ENCODE measurements around the gene SPPL2C.

The SPPL2C gene

GRCh38 chr17:45844695-45845375 is at the start of gene SPPL2C:
TSS of gene SPPL2C (plus strand) at chr17:45844881. CDS start at chr17:45844907, 26 bp downstream.
- no peak for DNase-seq

DNA sequence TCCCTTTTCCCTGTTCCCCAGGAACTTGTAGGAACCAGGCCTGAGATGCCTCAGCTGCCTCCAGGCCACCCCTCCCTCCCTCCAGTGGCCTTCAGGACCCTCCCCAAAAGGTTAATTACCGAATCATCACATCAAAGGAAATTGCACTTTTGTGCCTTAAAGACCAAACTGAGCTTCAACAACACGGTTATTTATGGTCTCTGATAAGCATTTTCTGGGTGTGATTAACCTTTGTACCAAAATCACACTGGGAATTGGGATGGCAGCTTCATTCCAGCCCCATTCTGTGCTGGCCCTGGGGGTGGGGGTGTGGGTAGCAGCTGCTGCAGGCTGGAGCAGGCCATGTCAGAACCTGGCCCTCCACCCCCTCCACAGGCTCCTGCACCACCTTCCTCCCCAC is 43.9 kb upstream of the SPPL2C start:
- no peak for DNase-seq

GRCh38 chr17:45801421-45801820 is 43.3 kb upstream of the SPPL2C start:
- no peak for DNase-seq

- DNase-seq = no peak
Measured at GRCh38 chr17:45808845-45809244, 35.8 kb upstream of the SPPL2C start.

- DNase-seq = no peak
Measured at GRCh38 chr17:45809499-45809898, 35.2 kb upstream of the SPPL2C start.

DNA sequence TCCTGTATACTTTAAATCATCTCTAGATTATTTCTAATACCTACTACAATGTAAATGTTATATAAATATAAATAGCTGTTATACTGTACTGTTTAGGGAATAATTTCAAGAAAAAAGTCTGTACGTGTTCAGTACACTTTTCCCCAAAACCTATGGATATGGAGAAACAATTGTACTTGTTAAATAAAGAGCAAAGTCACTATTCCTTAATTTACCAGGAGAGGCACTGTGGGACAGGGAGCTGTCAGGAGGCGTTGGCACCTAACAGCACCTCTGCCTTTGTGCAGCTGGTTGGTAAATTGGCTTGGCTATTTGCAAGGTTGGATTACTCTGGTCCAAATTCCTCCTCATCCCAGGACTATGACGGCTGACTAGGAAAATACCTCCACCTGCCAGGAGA is 32.6 kb upstream of the SPPL2C start:
- peak in 1 of 2 experiments; percentile 22 for DNase-seq

- DNase-seq = no peak
Measured at GRCh38 chr17:45813048-45813725, 31.5 kb upstream of the SPPL2C start.

DNA sequence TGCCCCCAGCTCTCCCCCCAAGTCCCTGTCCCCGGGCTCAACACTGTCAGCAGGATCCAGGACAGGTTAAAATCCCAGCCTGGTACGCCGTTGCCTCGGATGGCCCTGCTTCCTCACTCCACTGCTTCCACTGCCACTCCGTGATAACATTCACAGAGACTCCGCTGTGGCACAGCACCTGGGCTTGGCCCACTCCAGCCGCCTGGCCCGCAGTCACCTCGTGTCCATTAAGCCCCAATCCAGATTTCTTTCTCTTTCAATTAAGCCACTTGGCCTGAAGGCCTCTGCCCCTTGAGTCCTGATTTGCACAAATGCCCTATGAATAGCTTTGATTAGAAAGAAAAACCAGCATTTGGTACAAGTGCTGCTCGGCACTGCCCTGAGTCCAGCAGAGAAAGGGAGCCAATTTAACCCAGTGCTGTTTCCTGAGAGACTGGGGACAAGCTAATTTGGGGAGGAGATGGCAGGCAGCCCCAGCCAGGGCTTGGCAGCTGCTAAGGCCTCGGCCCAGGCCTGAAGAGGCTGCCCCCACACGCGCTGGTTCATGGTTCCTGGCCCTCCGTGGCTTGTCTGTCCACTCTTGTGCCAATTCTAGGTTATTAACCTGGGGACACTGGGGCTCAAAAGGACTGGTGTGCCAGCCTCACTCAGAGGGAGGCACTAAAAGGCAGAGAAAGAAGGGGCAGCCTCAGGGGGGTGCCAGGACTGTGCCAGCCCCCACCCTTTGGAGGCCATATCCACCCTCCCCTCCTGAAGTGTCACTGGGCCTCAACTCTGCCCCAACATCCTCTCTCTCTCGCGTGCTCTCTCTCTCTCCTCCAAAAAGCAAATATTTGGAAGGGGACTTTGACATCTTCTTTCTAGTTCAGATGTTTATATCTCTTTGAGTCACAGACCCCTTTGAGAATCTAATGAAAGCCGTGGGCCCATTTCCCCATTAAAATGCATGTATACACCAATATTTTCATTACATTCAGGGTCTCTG is 29.8 kb upstream of the SPPL2C start:
- no peak for DNase-seq

DNA sequence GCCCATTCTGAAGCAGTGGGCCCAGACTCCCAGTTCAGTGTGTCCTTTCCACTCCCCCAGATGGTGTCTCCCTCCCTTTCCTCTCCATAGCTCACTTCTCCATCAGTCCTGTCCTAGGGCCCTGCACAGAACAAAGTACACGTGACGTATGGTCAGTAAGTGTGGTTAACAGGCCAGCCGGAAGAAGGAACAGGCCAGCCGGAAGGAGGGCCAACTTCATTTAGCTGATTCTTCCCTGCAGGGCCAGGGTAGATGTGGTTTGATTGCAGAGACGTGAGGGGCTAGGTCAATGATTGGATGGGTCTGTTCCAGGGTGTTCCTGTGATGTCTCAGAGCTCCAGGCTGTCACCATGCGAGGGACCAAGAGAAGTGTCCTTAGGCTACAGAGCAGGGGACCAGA is 28.9 kb upstream of the SPPL2C start:
- no peak for DNase-seq

DNA sequence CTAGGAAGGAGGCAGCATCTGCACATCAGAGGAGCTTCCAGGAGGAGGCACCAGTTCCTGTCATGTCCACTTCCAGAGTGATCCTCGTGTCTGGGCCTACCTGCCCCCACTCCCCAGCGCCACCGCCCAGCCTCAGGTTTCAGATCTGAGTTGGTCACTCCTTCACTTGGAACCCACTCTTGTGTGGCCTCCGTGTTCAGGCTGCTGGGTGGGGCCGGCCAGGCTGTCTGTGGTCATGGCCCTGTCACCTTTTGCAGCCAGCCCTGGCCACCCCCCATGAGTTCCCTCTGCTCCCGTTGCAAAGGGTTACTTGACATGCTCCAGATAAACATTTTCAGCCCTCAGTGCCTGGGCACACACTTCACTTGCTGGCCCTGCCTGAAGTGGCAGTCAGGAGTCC is 26.6 kb upstream of the SPPL2C start:
- no peak for DNase-seq

DNA sequence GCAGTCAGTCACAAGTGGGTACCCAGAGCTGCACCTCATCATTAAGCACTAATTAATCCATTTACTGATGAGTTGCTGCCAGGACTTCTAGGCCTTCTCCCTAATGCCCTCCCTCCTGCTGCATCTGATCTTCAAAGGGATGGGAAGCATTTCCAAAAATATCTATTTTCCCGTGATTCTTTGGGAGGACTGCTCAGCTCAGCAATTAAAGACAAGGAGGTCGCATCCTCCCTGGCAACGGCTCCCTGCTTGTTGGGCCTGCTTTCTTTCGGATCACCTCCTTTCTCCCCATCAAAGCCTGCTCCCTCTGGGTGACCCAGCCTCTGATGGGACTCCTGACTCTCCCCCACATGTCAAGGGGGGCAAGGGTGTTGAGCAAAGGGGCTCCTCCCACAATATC is 26.0 kb upstream of the SPPL2C start:
- no peak for DNase-seq

GRCh38 chr17:45819632-45820031 is 25.0 kb upstream of the SPPL2C start:
- DNase-seq = no peak

DNA sequence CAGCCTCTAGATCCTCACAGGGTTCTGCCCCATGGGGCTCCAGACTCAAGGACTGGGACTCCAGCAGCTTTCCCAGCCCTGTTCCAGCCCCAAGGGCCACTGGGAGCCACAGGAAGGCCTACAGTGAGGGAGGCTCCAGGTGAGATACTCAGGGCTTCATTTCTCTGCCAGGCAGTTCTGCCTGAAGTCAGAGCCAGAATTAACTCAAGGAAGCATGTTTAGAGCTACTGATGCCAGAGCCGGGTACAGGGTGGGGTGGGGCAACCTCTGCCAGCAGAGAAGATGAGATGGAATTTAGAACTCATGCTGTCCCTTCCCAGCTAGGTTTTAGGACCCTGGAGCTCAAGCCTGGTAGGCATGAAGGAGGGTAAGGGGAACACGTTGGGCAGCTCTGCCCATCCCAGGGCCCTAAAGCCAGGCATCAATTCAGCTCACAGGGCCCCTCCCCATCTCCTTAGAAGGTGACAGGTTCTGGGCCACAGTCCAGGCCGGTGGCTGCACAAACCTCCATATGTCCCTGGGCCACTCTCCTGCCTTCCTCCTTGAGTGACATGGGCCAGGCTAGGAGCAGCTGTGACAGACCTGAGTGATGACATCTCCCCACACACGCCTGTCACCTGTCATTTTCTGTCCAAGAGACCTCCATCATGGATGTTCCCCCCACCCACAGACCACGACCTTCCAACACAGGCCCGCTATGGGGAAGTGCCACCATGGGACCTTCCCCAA is 24.5 kb upstream of the SPPL2C start:
- DNase-seq = no peak

GRCh38 chr17:45821147-45821546 is 23.5 kb upstream of the SPPL2C start:
- DNase-seq = no peak

DNA sequence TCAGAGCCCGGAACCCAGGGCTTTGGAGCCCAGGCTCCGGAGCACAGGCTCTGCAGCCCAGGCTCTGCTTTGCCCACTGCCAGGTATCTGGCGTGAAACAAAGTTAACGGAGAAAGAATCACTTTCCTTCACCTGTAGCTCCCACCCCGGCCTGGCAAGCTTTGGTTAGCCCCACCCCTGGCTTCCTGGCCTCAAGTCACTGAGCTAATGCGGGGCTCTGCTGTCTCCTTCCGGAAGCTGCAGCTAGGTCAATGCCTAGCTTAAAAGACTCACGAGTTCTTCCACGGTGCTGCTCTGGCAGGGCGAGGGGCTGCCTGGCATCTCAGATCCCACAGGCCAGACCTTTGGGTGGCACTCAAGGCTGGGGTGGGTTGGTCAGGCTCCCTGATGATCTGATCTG is 21.1 kb upstream of the SPPL2C start:
- DNase-seq = no peak

GRCh38 chr17:45824475-45824874 is 20.2 kb upstream of the SPPL2C start:
- no peak for DNase-seq

DNA sequence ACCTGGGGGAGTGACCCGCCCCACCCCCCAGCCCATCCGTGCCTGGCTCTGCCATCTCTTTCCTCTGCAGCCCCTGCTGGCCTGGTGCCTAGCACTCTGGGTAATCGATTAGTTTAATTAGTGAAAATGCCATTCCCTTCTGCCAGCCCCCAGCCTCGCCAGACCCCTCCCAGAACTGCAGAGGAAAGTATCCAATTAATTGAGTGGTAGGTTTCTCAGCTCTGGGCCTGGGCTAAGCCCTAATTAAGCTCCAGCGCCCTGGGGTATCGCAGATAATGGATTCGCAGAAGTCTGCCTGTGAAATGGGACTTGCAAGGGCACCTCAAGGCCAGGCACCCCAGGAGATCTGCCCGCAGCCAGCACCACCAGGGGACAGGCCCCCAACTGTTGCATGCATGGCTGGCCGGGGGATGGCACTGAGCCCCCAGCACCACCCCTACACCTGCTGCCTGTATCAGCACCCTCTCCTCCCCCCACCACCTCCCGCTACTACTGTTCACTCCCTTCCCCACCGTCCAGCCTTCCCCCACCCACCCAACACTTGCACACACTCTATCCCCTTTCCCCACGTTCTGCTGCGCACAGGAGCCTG is 19.7 kb upstream of the SPPL2C start:
- no peak for DNase-seq

DNA sequence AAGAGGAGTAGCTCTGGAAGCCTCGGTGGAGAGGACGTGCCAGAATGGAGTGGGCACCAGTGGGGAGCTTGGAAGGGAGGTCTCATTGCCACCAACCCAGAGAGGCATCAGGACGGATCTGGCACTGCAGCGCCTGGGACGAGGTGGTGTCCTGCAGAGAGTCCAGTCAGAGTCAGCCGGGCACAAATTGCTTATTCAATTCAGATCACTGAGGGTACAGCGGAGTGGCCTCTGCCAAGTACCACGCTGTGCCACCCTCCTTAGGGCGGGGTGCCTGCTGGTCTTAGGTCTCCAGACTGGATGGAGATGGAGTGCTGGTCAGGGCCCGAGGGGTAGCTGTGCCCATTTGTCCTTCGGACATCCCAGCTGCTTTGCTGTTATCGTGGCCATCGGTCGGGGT is 18.9 kb upstream of the SPPL2C start:
- DNase-seq = no peak

DNA sequence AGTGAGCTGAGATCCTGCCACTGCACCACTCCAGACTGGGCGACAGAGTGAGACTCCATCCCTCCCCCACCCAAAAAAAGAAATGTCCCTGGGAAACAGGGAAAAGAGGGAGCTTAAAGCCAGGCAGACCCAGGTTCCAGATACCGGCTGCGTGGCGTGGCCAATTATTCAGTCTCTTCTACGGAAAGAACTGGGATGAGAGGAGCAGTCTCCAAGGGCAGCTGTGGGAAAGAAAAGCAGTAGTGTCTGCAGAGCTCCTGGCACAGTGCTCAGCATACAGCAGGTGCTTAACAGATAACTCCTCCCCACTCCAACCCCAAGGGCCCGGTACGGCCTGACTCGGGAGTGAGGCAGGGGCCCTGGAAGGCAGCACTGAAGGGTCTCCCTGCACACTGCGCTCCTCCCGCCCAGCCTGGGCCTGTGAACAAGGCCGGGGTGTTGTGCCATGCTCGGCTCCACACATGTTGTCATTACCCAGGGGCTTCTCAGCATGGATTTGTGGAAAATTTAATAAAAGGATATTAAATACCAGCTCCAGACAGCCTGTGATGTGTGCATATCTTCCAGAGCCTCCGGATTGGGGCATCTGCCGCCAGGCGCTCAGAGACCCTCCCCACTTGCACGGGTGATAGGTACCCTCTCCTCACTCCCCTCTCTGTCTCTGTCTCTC is 17.6 kb upstream of the SPPL2C start:
- no peak for DNase-seq

GRCh38 chr17:45828171-45828570 is 16.5 kb upstream of the SPPL2C start:
- no peak for DNase-seq

- DNase-seq = no peak
Measured at GRCh38 chr17:45828582-45829133, 16.0 kb upstream of the SPPL2C start.

GRCh38 chr17:45833920-45834319 is 10.8 kb upstream of the SPPL2C start:
- DNase-seq = no peak
